ENCODE data around the gene PAGE3.

PAGE3 gene, protein sequence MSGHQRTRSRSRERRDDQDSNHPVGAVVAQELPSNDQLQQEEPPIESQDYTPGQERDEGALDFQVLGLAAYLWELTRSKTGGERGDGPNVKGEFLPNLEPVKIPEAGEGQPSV

DNA sequence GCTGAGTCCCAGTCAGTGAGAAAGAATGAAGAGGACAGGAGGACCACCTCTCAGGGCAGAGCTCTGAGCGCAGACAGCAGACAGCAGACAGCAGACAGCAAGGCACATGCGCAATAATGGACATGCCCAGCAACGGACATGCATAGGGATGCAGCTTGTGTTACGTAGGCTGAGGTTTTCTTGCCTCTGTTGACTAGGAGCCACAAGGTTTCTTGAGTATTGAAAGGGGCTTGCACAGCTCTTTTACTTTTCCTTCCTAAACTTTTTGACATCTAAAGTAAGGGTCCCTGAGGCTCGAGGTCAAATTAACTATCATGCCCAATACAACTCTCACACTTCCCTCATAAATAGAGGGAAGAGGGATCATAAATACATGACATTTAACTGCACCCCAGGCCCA lies at the start of gene PAGE3:
PAGE3 (minus strand) TSS at position 101 of the 400 bp plus-strand sequence. CDS start 1,013 bp downstream, outside the sequence.
- no peak for DNase-seq (ENCODE audit: low spot score)

DNA sequence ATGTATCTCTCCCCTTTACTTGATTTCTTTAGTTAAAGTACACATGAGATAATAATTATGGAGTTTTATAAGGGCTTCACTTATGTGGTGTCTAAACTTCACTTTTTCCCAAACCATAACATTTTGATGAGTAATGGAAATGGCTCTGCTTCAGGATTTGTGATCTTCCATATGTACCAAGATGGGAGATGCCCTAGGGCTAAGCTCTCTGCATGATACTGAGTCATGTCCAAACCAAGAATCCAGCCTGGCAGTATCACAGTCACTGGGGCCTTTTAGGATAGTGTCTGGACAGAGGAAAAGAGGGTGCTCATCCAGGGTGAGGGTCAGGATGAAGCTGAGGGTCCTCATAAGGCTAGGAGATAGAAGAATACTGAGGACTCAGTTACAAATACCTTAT lies 47.9 kb upstream of the PAGE3 start:
- DNase-seq (ENCODE audit: low spot score) = no peak

DNA sequence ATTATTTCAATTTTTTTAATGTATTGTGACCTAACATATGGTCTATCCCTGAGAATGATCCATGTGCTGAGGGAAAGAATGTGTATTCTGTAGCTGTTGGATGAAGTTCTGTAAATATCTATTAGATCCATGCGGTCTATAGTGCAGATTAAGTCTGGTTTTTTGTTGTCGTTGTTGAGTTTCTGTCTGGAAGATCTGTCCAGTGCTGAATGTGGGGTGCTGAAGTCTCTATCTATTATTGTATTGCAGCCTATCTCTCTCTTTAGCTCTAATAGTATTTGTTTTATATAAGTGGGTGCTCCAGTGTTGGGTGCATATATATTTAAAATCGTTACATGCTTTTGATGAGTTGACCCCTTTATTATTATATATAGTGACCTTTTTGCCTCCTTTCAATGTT lies 26.2 kb upstream of the PAGE3 start:
- DNase-seq (ENCODE audit: low spot score) = no peak

DNA sequence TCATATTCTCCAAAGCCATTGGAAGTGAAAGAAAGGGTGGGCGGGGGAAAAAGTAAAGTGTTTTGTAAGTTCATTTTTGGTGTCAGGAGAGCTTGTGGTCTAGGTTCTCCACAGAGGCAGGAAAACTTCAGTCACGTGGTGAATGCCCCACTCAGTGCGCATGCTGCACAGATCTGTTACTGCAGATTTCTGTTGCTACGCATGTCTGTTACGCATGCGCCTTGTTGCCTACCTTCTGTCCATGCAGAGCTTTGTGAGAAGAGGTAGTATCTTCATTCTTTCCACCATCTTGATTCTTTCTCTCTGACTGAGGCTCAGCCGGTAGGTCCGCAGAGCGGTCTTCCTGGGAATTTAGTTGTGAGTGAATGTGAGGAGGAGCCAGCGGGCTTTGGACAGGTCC lies 15.1 kb upstream of the PAGE3 start:
- DNase-seq (ENCODE audit: low spot score) = no peak

DNA sequence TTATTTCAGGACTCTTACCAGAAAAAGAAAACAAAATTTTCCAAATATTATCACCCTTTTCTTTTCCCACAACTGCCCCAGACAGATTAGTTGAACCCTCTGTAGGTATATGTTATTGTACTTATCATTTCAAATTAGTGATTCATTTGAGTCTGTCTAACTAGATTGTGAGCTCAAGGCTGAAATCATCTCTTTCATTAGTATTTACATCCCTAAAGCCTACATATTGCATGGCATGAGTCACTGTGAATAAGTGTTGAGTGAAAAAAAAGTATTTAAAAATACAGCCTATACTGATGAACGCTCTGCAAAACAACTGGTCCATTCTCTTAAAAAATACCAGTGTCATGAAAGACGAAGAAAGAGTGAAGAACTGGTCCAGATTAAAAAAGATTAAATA lies 3.9 kb downstream of the PAGE3 start:
- DNase-seq (ENCODE audit: low spot score) = no peak

DNA sequence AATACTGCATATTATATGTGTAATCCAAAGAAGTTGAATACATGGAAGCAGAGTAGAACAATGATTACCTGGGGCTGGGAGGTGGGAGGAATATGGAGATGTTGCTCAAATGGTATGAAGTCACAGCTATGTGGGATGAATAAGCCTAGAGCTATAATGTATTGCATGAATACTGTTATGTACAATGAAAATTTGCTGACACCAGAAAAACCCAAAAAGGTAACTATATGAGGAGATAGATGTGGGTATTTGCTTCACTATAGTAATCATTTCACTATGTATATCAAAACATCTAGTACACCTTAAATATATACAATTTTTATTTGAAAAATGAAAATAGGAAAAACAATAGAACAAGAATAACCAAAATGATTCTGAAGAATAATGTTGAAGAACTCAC lies 11.2 kb downstream of the PAGE3 start:
- DNase-seq (ENCODE audit: low spot score) = no peak

DNA sequence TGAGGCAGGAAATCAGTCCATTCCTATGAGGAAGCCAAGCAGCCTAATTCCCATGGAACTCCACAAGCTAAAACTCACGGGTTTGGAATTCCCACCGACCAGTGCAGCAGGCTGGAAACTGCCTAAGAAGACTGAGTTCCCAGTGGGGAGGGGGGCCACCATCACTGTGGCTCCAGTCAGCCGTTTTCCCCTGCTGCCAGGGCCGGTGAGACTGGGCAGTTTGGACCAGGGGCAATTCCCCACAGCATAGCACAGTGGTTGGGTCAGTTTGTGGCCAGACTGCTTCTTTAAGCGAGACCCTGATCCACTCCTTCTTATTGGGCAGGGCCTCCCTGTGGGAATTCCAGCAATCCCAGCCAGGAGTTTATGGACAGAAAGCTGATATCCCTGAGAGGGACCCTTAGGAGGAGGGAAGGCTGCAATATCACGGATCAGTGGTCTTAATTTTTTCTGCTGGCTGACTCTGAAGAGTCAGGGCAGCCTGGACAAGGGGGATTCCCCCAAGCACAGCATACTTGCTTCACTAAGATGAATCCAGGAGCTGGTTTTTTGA lies 23.9 kb downstream of the PAGE3 start:
- no peak for DNase-seq (ENCODE audit: low spot score)

DNA sequence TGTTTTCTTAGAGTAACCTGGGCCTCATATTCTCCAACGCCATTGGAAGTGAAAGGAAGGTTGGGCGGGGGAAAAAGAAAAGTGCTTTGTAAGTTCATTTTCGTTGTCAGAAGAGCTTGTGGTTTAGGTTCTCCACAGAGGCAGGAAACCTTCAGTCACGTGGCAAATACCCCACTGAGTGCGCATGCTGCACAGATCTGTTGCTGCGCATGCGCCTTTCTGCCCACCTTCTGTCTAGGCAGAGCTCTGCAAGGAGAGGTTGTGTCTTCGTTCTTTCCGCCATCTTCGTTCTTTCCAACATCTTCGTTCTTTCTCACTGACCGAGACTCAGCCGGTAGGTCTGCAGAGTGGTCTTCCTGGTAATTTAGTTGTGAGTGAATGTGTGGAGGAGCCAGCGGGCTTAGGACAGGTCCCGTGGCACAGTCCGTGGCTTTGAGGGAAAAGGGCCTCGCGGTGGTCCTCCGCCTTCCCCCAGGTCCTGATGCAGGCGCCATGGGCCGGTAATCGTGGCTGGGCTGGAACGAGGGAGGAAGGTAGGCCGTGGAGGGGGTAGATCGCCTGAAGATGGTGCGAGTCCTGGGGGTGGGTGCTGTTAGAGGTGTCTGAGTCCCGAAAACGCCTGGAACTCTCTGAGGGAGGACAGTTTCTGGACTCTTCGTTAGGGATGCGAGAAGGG lies 44.5 kb downstream of the PAGE3 start, which contains the start of gene PAGE5:
PAGE5 (plus strand) TSS at position 228 of the 676 bp plus-strand sequence. CDS start 1,037 bp downstream, outside the sequence.
- no peak for DNase-seq (ENCODE audit: low spot score)

DNA sequence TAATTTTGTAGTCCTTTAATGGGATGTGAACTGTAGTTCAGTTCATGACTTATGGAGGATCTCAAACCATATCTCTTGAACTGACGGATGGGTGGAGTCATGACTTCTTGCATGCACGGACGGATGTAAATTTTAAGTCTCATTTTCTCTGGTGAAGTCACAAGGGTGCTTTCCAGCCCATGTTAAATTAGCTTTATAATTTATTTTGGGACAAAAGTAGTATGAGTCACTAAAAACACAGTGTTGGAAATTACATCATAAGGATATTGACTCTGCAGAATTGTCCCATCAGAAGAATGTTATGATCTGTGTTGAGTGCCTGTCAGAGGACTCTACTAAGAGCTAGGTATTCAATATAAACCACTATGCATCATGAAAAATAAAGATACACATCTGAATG lies 51.3 kb downstream of the PAGE3 start:
- no peak for DNase-seq (ENCODE audit: low spot score)

DNA sequence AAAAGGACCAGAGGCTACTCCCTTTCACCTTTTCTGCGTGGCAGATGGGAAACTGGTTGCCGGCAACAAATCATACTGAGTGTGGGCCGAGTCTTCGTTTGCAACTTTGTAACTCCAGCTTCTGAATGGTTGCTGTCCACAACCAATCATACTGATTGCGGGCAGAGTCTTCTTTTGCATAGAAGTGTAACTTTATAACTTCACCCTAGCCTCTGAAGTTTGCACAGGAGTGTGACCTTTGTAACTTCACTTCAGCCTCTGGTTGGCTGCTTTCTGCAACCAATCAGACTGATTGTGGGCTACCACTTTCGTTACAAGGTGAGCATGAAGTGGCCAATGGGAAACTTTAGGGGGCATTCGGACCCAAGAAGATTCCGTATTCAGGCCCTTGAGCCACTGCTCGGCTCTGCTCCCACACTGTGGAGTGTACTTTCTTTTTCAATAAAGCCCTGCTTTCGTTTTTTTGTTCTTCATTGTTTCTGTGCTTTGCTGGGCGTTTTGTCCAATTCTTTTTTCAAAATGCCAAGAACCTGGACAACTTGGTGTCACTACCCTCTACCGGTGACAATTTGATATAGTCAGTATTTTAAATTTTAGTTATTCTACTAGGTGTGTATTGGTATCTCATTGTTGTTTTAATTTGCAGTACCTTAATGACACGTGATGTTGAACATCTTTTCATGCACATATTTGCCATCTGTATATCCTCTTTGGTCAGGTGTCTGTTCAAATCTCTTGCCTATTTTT lies 53.6 kb downstream of the PAGE3 start:
- DNase-seq (ENCODE audit: low spot score) = no peak
